Natural killer cell (primary cell): ENCODE measurements around the gene GPR152. TPM values are rescaled to one million over a fixed set of nuclear protein-coding genes. Genes with fewer than 3 reads are reported as not detected.
A peak's percentile ranks its signal among the peaks of the same experiment; 100 is the strongest.

Experiments
- ATAC-seq, 3 donors: fragments of 150-1000 bp in 2 of 3; fragments of 200-7000 bp in 1 of 3; cut with Tn5 transposase; 1 replicate in 1 of 3; 2 replicates in 2 of 3; pipeline ENCODE4 v1.10.0; 2021; ENCODE audit warnings: mild to moderate bottlenecking in 2 of 3, moderate library complexity in 2 of 3
- DNase-seq, 2 donors: peaks; one replicate each; pipeline versions ENCODE4 v3.0.0 to v3.0.0-alpha.2; 2013 to 2021; ENCODE audit warnings: mixed read lengths in 1 of 2
- H3K27ac ChIP-seq: one replicate; pipeline ENCODE4 v1.5.1; 2013; ENCODE audit warnings: mild to moderate bottlenecking, low read length
- H3K27me3 ChIP-seq: one replicate; pipeline ENCODE4 v1.6.1; 2013; ENCODE audit warnings: low read length; ENCODE audit not compliant: control insufficient read depth, insufficient read depth
- H3K36me3 ChIP-seq: one replicate; pipeline ENCODE4 v1.6.1; 2013; ENCODE audit warnings: low read length; ENCODE audit not compliant: control insufficient read depth, insufficient read depth
- H3K4me1 ChIP-seq: one replicate; pipeline ENCODE4 v1.6.1; 2013; ENCODE audit warnings: low read length; ENCODE audit not compliant: control insufficient read depth, insufficient read depth
- H3K4me3 ChIP-seq: one replicate; pipeline ENCODE4 v1.5.1; 2013; ENCODE audit warnings: low read length
- H3K9me3 ChIP-seq: one replicate; pipeline ENCODE4 v1.6.1; 2013; ENCODE audit warnings: low read length; ENCODE audit not compliant: control insufficient read depth, insufficient read depth
- H3K27ac Mint-ChIP-seq, 2 donors: one replicate each; pipeline ENCODE4 v1.8.0; 2022; ENCODE audit warnings: mild to moderate bottlenecking in 2 of 2, mixed read lengths in 2 of 2, moderate library complexity in 1 of 2
- H3K27me3 Mint-ChIP-seq, 2 donors: one replicate each; pipeline ENCODE4 v1.8.0; 2022; ENCODE audit warnings: low read depth in 2 of 2, mixed read lengths in 2 of 2
- H3K36me3 Mint-ChIP-seq: one replicate; pipeline ENCODE4 v1.8.0; 2022; ENCODE audit warnings: mixed read lengths
- H3K4me1 Mint-ChIP-seq, 2 donors: one replicate each; pipeline ENCODE4 v1.8.0; 2022; ENCODE audit warnings: mixed read lengths in 2 of 2
- H3K4me3 Mint-ChIP-seq: one replicate; pipeline ENCODE4 v1.8.0; 2022; ENCODE audit warnings: mild to moderate bottlenecking, moderate library complexity, mixed read lengths
- H3K9me3 Mint-ChIP-seq, 2 donors: one replicate each; pipeline ENCODE4 v1.8.0; 2022; ENCODE audit warnings: mixed read lengths in 2 of 2
- CTCF ChIP-seq: fragments of 200-600 bp; IDR thresholded peaks from one replicate; pipeline ENCODE4 v1.8.0; 2022; ENCODE audit warnings: antibody characterized with exemption
- WGBS: methylation state at CpG from one replicate; pipeline ENCODE4 v1.1.7; 2013; ENCODE audit warnings: missing lambda C conversion rate; ENCODE audit not compliant: insufficient coverage; 5-methylcytosine and 5-hydroxymethylcytosine counted together
- intact Hi-C: fragments of 100-400 bp; cut with micrococcal nuclease; formaldehyde crosslinking; loops from one replicate; pipeline ENCODE4 v1.14.2; 2022
- total RNA-seq, 4 donors: library from RNA; stranded (reverse); fragments of 120-200 nt in 1 of 4; gene quantifications; one replicate each; pipeline versions ENCODE4 v1.2.3 to v1.2.4, GENCODE V29; 2013 to 2022

The GPR152 gene
- total RNA-seq, 3 donors from 2014 or later (not counting 1 experiment from before 2014, with no cell fraction given), result 0.25 TPM; not detected in 2

- WGBS, result 72% methylated on average over 18 of the region's 18 CpGs
- no peak for TF ChIP-seq CTCF
- no peaks in the 10 kb centered on the region for H3K9me3 Mint-ChIP-seq
- DNase-seq (no peak), ATAC-seq (no peak)
- H3K27me3 Mint-ChIP-seq, result no peaks in the 10 kb centered on the region
- Histone ChIP-seq H3K27ac (peak overlapping the region; percentile 63), H3K9me3 (no peaks in the 10 kb centered on the region), H3K36me3 (peaks cover 29% of the 10 kb centered on the region), H3K27me3 (no peaks in the 10 kb centered on the region), H3K4me1 (peaks cover 94% of the 10 kb centered on the region), H3K4me3 (peak overlapping the region; percentile 9)
- H3K4me3 Mint-ChIP-seq, result peak overlapping the region; percentile 94
- H3K36me3 Mint-ChIP-seq, result no peaks in the 10 kb centered on the region
- peaks cover 55 to 81% of the 10 kb centered on the region in 2 donors for H3K4me1 Mint-ChIP-seq
- intact Hi-C loops, result no loop called here
- peak overlapping the region; percentile 86 to 96 for H3K27ac Mint-ChIP-seq
Measured at GRCh38 chr11:67406420-67406968, 46.0 kb downstream of the GPR152 start.

GRCh38 chr11:67405688-67406339 lies 46.7 kb downstream of the GPR152 start:
- Histone ChIP-seq H3K27me3 (no peaks in the 10 kb centered on the region), H3K9me3 (no peaks in the 10 kb centered on the region), H3K27ac (peak overlapping the region; percentile 63), H3K36me3 (peaks cover 29% of the 10 kb centered on the region), H3K4me3 (peak overlapping the region; percentile 94), H3K4me1 (peaks cover 91% of the 10 kb centered on the region)
- intact Hi-C loops, result no loop called here
- no peak for DNase-seq
- no peaks in the 10 kb centered on the region for H3K27me3 Mint-ChIP-seq
- ATAC-seq, result no peak
- H3K4me3 Mint-ChIP-seq, result peak overlapping the region; percentile 94
- H3K4me1 Mint-ChIP-seq, result peaks cover 55 to 76% of the 10 kb centered on the region in 2 donors
- H3K36me3 Mint-ChIP-seq, result no peaks in the 10 kb centered on the region
- 74% methylated on average over 9 of the region's 9 CpGs for whole genome bisulfite sequencing
- H3K9me3 Mint-ChIP-seq, result no peaks in the 10 kb centered on the region
- peak overlapping the region; percentile 86 to 96 for H3K27ac Mint-ChIP-seq
- TF ChIP-seq CTCF, result no peak

GRCh38 chr11:67405196-67405567 lies 47.3 kb downstream of the GPR152 start:
- no peaks in the 10 kb centered on the region for H3K9me3 Mint-ChIP-seq
- Histone ChIP-seq H3K36me3 (peaks cover 33% of the 10 kb centered on the region), H3K27me3 (no peaks in the 10 kb centered on the region), H3K4me1 (peaks cover 91% of the 10 kb centered on the region), H3K27ac (peak overlapping the region; percentile 63), H3K4me3 (peak overlapping the region; percentile 94), H3K9me3 (no peaks in the 10 kb centered on the region)
- WGBS, result 51% methylated on average over 6 of the region's 6 CpGs
- H3K36me3 Mint-ChIP-seq, result no peaks in the 10 kb centered on the region
- peak overlapping the region; percentile 94 for H3K4me3 Mint-ChIP-seq
- no peak for TF ChIP-seq CTCF
- ATAC-seq (no peak), DNase-seq (peak in 1 of 2 donors; percentile 49)
- intact Hi-C loops, result no loop called here
- H3K27me3 Mint-ChIP-seq, result no peaks in the 10 kb centered on the region
- peak overlapping the region; percentile 86 to 96 for H3K27ac Mint-ChIP-seq
- H3K4me1 Mint-ChIP-seq, result peaks cover 55 to 75% of the 10 kb centered on the region in 2 donors
